Activated CD8-positive, alpha-beta memory T cell treated with anti-CD3 and anti-CD28 coated beads, Interleukin-2, amount 10 ng/mL, durations not matched to agents 7 days and 5 days (primary cell): ENCODE measurements around the gene IRF5. TPM values are rescaled to one million over a fixed set of nuclear protein-coding genes. Genes with fewer than 3 reads are reported as not detected.

Experiments used
- ATAC-seq: fragments of 150-1000 bp; cut with Tn5 transposase; one replicate; pipeline ENCODE4 v1.10.0; 2021; ENCODE audit warnings: moderate library complexity
- CTCF ChIA-PET: fragments of 350-600 bp; sonication (Branson Sonifier 250); formaldehyde crosslinking; loops from one replicate; lab custom pipeline; 2021; ENCODE audit warnings: antibody characterized with exemption; lab: Charles Lee
- DNase-seq: peaks from one replicate; pipeline ENCODE4 v3.0.0-alpha.2; 2020
- H3K27ac Mint-ChIP-seq: one replicate; pipeline ENCODE4 v1.8.0; 2021; ENCODE audit warnings: mild to moderate bottlenecking, mixed read lengths
- H3K27me3 Mint-ChIP-seq: one replicate; pipeline ENCODE4 v1.8.0; 2021; ENCODE audit warnings: mixed read lengths
- H3K36me3 Mint-ChIP-seq: one replicate; pipeline ENCODE4 v1.8.0; 2021; ENCODE audit warnings: mild to moderate bottlenecking, mixed read lengths
- H3K4me1 Mint-ChIP-seq: one replicate; pipeline ENCODE4 v1.8.0; 2021; ENCODE audit warnings: mixed read lengths
- H3K4me3 Mint-ChIP-seq: one replicate; pipeline ENCODE4 v1.8.0; 2021; ENCODE audit warnings: mild to moderate bottlenecking, moderate library complexity, mixed read lengths
- H3K9me3 Mint-ChIP-seq: one replicate; pipeline ENCODE4 v1.8.0; 2022; ENCODE audit warnings: low read depth, mixed read lengths
- total RNA-seq, 2 experiments: library from RNA; stranded (reverse); gene quantifications; one replicate each; pipeline ENCODE4 v1.2.3, GENCODE V29; 2021

Gene IRF5, protein sequence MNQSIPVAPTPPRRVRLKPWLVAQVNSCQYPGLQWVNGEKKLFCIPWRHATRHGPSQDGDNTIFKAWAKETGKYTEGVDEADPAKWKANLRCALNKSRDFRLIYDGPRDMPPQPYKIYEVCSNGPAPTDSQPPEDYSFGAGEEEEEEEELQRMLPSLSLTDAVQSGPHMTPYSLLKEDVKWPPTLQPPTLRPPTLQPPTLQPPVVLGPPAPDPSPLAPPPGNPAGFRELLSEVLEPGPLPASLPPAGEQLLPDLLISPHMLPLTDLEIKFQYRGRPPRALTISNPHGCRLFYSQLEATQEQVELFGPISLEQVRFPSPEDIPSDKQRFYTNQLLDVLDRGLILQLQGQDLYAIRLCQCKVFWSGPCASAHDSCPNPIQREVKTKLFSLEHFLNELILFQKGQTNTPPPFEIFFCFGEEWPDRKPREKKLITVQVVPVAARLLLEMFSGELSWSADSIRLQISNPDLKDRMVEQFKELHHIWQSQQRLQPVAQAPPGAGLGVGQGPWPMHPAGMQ
- total RNA-seq = 10 to 100 TPM; 16.5 to 17.7 TPM

DNA sequence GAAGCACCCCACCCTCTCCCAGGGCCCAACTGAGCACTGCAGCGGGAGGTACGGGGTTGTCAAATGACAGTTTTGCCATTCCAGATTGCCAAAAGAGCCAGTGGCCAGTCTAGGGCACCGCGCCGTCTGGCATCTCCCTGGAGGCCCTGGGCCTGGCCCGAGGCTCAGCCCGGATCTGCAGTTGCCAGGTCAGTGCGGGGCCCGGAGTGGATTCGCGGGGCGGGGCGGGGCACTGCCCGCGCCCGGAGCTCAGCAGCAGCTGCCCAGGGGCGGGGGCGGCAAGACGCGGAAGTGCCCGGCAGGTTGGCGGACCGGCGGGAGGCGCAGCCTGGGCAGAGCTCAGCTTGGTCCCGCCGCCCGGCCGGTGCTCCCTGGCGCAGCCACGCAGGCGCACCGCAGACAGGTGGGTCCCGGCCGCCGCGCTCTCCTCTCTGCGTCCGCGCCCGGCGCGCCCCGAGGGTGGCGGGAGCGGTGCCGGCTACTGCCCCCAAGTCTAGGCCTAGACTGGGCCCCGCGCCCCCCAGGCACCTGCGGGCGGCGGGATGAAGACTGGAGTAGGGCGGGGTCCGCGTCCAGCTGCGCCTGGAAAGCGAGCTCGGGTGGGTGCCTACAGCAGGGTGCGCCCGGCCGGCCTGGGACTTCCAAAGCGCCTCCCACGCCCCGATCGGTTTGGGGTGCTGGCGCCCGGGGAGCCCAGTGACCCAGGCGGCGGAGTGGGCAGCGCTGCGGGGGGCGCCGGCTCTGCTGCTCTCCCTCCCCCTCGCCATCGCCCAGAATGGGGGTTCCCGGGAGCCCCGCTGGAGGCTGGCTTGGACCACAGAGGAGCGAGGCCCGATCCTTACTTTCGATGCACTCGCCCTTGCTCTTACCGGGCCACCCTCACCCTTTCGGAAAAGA lies at the start of gene IRF5:
TSS of gene IRF5 (plus strand) at position 281 of the 897 bp plus-strand sequence. CDS start 4,155 bp downstream, outside the sequence.
- DNase-seq = no peak
- no peaks in the 10 kb centered on the region for H3K9me3 Mint-ChIP-seq
- ATAC-seq = peak; percentile 45
- H3K36me3 Mint-ChIP-seq = peaks cover 1% of the 10 kb centered on the region
- peaks cover 44% of the 10 kb centered on the region for H3K4me1 Mint-ChIP-seq
- CTCF ChIA-PET = interaction anchor here (0.9 to 1.4 kb wide), 3 partner anchors 10 to 154 kb away, joined by 3 to 6 read pairs (median 4); no protein-coding TSS in a partner anchor
- peak within 1 kb of the TSS; percentile 84 for H3K4me3 Mint-ChIP-seq
- H3K27me3 Mint-ChIP-seq = peaks cover 15% of the 10 kb centered on the region
- peak within 1 kb of the TSS; percentile 67 for H3K27ac Mint-ChIP-seq

DNA sequence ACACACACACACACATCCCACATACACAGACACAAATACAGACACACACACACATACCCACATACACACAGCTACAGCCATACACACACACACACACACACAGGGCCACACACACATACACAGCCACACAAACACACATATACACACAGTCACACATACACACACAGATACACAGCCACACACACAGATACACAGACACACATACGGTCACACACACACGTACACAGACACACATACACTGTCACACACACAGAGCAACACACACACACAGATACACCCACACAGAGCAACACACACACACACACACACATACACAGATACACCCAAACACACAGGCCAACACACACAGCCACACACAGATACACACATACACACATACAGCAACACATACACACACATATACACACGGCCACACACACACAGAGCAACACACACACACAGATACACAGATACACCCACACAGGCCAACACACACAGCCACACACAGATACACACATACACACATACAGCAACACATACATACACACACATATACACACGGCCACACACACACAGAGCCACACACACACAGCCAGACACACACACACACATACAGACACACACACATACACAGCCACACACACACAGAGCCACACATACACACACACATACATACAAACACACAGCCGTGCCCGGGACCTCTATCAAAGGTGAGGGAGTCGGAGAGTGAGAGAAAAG lies 49.5 kb upstream of the IRF5 start:
- CTCF ChIA-PET = interaction anchor here (5.0 kb wide), 1 partner anchor 202 kb away, joined by 34 read pairs; no protein-coding TSS in a partner anchor
- no peak overlapping the region for H3K27ac Mint-ChIP-seq
- DNase-seq (no peak), ATAC-seq (no peak)
- H3K4me3 Mint-ChIP-seq = no peak overlapping the region
- peaks cover 19% of the 10 kb centered on the region for H3K27me3 Mint-ChIP-seq
- no peaks in the 10 kb centered on the region for H3K36me3 Mint-ChIP-seq
- no peaks in the 10 kb centered on the region for H3K9me3 Mint-ChIP-seq
- H3K4me1 Mint-ChIP-seq = peaks cover 18% of the 10 kb centered on the region

DNA sequence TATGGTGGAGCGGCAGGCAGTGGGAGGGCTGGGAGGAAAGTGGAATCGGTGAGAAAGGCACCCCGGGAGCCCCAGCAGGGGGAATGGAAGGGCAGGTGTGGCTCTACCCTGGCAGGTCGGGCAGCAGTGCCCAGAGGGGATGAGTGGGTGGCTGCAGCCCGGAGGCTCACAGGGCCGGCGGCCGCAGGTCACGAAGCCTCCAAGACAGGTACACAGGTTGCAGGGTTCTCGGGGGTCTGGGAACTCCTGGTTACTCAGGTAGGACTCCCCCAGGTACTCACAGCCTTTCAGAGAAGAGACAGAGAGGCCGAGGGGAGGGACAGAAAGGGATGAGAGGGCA lies 49.0 kb upstream of the IRF5 start:
- no peak overlapping the region for H3K4me3 Mint-ChIP-seq
- ATAC-seq (no peak), DNase-seq (no peak)
- H3K27me3 Mint-ChIP-seq = peaks cover 19% of the 10 kb centered on the region
- H3K27ac Mint-ChIP-seq = no peak overlapping the region
- H3K36me3 Mint-ChIP-seq = no peaks in the 10 kb centered on the region
- H3K9me3 Mint-ChIP-seq = no peaks in the 10 kb centered on the region
- CTCF ChIA-PET = interaction anchor here (1.1 kb wide), 1 partner anchor 26 kb away, joined by 3 read pairs; the partner anchor contains the start of gene ATP6V1F
- peaks cover 13% of the 10 kb centered on the region for H3K4me1 Mint-ChIP-seq

DNA sequence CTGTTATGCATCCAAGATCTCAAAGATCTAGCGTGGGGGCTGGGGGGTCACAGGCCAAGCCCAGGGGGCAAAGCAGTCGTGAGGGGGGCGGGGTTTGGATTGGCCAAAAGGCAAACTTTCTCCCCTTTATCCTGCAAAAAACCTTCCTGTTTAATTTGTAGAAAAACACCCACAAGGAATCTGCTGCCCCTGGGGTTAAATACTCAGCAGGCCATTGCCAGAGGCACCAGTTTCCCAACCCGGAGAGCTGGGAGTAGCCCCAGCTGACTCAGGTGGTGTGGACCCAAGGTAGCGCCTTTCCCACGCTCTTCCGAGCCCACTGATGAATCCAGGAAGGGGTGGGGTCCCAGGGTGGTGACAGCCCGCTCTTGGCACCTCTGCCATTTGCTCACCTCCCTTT lies 48.6 kb upstream of the IRF5 start:
- Mint-ChIP-seq H3K27ac (no peak overlapping the region), H3K27me3 (peaks cover 19% of the 10 kb centered on the region), H3K4me3 (no peak overlapping the region), H3K4me1 (peaks cover 9% of the 10 kb centered on the region), H3K9me3 (no peaks in the 10 kb centered on the region), H3K36me3 (no peaks in the 10 kb centered on the region)
- DNase-seq (no peak), ATAC-seq (no peak)
- CTCF ChIA-PET = interaction anchor here (1.1 kb wide), 1 partner anchor 27 kb away, joined by 3 read pairs; the partner anchor contains the start of gene ATP6V1F

DNA sequence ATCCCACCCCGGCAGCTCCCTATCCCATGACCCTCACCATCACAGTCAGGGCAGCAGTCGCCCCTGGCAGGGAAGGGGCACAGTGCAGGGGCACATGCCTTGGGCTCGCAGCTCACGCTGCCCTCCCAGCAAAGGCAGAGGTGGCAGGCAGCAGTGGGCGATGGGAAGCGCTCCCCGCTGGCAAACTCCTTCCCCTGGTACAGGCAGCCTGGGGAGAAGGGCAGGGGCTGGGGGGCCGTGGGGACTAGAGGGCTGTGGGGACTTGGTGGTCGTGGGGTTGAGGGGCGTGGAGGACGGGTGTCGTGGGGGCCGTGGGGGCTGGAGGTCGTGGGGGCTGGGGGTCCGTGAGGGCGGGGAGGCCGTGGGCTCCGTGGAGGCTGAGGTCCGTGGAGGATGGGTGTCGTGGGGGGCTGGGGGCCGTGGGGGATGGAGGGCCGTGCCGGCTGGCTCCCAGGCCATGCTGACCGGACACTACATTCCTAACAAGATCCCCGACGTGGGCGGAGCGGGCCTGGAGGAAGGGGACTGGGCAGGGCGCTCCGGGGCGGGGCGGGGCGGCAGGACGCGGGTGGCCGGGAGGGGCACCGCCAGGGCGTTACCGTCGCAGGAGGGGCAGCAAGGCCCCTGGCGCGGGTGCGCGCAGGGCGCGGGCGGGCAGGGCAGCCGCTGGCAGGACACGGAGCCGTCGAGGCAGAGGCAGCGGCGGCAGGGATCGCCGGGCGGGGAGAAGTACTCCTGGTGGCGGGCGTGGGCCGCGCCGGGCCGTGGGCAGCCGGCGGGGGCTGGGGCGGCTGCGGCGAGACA lies 47.2 kb upstream of the IRF5 start:
- DNase-seq (no peak), ATAC-seq (peak; percentile 17)
- no peaks in the 10 kb centered on the region for H3K4me1 Mint-ChIP-seq
- no peak overlapping the region for H3K27ac Mint-ChIP-seq
- no peaks in the 10 kb centered on the region for H3K9me3 Mint-ChIP-seq
- CTCF ChIA-PET = no interaction called here
- H3K4me3 Mint-ChIP-seq = no peak overlapping the region
- peaks cover 16% of the 10 kb centered on the region for H3K27me3 Mint-ChIP-seq
- H3K36me3 Mint-ChIP-seq = no peaks in the 10 kb centered on the region

DNA sequence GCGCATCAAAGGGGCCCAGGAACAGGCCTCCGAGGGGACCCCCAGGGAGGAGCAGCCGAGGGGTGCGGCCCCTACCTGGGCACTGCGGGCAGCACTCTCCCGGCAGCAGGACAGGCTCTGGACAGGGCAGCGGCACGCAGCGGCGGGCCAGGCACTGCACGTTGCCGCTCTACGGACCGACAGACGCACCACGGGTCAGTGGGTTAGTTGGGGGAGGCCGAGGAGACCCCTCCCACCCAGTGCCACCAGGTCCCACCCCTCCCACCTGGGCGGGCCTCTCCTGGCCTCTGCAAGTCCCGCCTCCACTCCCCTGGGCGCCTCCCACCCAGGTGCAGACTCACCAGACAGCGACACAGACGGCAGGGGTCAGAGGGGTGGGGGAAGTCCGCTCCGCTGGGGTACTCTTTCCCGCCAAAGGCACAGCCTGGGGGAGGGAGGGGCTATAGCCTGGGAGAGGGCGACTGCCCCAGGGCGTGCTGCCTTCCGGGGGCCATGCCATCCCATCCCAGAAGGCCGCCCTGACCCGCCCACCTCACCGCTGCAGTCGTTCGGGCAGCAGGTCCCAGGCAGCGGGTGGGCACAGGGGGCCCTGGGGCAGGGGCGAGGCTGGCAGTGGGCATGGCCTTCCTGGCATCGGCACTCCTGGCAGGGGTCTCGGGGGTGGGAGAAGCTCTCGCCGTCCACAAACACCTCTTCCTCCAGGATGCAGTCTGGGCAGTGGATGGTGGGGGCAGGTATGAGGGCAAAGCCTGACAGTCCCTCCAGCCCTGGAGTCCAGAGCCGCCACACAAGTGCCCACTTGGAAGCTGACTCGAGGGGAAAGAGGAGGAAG lies 46.4 kb upstream of the IRF5 start:
- Mint-ChIP-seq H3K9me3 (no peaks in the 10 kb centered on the region), H3K27me3 (peaks cover 16% of the 10 kb centered on the region), H3K36me3 (no peaks in the 10 kb centered on the region), H3K4me1 (no peaks in the 10 kb centered on the region), H3K27ac (no peak overlapping the region), H3K4me3 (no peak overlapping the region)
- ATAC-seq (peak; percentile 11), DNase-seq (no peak)
- CTCF ChIA-PET = no interaction called here

DNA sequence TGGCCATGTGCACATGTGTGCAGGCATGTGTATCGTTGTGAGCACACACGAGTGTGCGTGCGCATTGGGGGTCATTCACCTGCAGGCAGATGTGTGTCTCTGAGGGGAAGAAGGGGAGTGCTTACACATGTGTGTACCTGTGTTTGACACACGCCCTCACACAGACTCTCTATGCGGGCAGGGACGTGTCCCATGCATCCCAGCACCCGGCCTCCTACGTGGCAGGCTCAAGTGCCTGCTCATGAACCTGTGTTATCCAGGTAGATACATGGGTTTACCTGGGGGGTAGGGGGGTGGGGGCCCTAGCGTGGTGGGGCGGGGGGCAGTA lies 45.8 kb upstream of the IRF5 start:
- no peaks in the 10 kb centered on the region for H3K9me3 Mint-ChIP-seq
- no peak overlapping the region for H3K27ac Mint-ChIP-seq
- peaks cover 16% of the 10 kb centered on the region for H3K27me3 Mint-ChIP-seq
- CTCF ChIA-PET = no interaction called here
- H3K4me3 Mint-ChIP-seq = no peak overlapping the region
- ATAC-seq (no peak), DNase-seq (no peak)
- H3K36me3 Mint-ChIP-seq = no peaks in the 10 kb centered on the region
- H3K4me1 Mint-ChIP-seq = no peaks in the 10 kb centered on the region

DNA sequence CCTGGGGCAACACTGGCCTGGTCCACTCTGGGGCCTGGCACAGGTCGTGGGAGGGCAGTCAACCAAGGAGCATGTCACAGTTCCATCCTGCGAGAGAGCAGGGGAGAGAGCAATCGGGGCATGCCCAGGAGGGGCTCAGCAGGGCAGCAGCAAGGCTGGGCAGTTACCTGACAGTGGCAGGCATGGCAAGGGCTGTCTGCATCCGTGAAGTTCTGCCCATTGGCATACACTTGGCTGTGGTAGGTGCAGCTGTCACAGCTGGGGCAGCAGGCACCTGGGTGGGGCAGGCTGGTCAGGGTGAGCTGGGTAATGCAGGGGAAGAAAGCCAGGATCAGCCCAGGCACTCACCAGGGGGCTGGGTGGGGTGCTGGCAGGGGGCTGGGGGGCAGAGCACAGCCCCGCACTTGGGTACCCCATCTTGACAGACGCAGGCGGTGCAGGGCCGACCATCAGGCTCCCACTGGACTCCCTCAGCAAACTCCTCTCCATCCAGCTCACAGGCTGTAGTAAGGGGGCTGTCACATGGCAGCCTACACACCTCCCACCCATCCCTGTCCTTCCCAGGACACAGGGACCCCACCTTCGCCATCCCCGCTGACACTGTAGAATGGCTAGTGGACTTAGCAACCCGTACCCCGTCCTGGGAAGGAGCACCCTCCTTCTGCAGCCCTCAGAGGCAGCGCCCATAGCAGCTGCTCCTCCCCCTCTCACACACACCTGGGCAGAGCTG lies 45.0 kb upstream of the IRF5 start:
- H3K9me3 Mint-ChIP-seq = no peaks in the 10 kb centered on the region
- CTCF ChIA-PET = interaction anchor here (1.2 kb wide), 1 partner anchor 22 kb away, joined by 3 read pairs; no protein-coding TSS in a partner anchor
- peaks cover 1% of the 10 kb centered on the region for H3K4me1 Mint-ChIP-seq
- H3K4me3 Mint-ChIP-seq = no peak overlapping the region
- no peak overlapping the region for H3K27ac Mint-ChIP-seq
- H3K36me3 Mint-ChIP-seq = no peaks in the 10 kb centered on the region
- DNase-seq = no peak
- peaks cover 19% of the 10 kb centered on the region for H3K27me3 Mint-ChIP-seq
- ATAC-seq = no peak

DNA sequence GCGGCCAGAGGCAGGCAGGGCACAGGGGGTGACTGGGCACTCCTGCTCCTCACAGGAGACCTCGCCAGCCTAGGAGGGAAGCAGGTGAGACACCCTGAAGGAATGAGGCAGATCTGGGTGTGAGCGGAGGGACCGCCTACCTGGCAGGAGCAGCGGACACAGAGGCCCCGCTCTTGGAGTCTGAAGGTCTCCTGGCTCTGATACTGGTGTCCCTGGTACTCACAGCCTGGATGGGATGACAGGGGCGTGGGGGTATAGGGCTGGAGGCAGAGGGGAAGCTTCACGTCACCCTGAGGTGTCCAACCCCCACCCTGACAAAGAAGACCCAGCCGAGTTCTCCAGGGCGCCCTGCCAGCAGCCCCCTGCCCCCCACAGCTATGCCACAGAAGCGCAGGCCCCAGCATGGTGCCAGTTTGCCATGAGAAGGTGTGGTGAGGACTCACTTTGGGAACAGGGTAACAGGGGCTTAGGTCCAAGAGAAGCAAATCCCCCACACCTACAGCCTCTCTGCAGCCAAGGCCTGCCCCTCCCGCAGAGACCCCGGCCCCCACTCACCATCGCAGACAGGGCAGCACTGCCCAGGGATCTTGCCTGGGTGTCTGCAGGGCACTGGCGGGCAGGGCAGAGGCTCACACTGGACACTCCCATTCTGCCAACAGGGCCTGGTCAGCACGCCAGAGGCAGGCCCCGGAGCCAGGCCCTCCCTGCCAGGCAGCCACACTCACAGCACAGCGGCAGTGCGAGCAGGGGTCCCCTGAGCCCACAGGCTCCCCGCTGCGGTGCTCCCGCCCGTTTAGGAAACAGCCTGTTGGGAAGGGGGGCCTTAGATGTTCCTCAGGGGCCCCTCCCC lies 44.3 kb upstream of the IRF5 start:
- CTCF ChIA-PET = interaction anchor here (1.2 kb wide), 1 partner anchor 23 kb away, joined by 3 read pairs; no protein-coding TSS in a partner anchor
- H3K4me3 Mint-ChIP-seq = no peak overlapping the region
- no peak for ATAC-seq

DNA sequence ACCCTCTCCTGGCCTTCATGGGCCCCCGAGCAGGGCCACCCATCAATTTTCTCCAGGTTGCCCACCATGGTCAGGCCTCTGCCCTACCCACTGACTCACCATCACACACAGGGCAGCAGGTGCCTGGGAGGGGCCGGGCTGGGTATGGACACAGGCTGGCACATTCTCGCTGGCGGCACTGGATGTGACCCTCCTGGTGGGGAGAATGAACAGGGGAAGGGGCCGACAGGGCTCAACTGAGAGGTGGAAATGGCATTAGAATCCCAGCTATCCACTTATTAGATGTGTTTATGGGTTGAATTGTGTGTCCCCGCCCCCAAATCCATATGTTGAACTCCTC lies 43.7 kb upstream of the IRF5 start:
- ATAC-seq = no peak
- Mint-ChIP-seq H3K27me3 (peaks cover 24% of the 10 kb centered on the region), H3K4me1 (peaks cover 3% of the 10 kb centered on the region), H3K9me3 (peaks cover 2% of the 10 kb centered on the region), H3K36me3 (peaks cover 2% of the 10 kb centered on the region), H3K27ac (no peak overlapping the region), H3K4me3 (no peak overlapping the region)
- CTCF ChIA-PET = no interaction called here
- no peak for DNase-seq

More for the DNA sequence above, 44.3 kb upstream of the IRF5 start:
- no peak for DNase-seq
- peaks cover 1% of the 10 kb centered on the region for H3K9me3 Mint-ChIP-seq
- no peak overlapping the region for H3K27ac Mint-ChIP-seq
- peaks cover under 1% of the 10 kb centered on the region for H3K36me3 Mint-ChIP-seq
- H3K4me1 Mint-ChIP-seq = peaks cover 3% of the 10 kb centered on the region
- H3K27me3 Mint-ChIP-seq = peaks cover 22% of the 10 kb centered on the region

DNA sequence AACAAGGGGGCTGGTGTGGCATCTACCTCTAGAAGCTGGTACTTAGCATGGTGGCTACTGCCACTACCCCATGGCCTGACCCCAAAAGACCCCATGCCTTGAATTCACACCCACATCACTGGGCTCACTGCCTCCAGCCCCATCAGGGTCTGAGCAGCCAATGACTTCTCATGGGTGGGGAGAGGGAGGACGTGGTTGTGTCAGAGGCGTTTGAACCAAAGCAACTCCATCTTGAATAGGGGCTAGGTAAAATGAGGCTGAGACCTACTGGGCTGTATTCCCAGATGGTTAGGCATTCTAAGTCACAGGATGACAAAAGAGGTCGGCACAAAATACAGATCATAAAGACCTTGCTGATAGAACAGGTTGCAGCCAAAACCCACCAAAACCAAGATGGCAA lies 42.4 kb upstream of the IRF5 start:
- CTCF ChIA-PET = no interaction called here
- Mint-ChIP-seq H3K36me3 (peaks cover 2% of the 10 kb centered on the region), H3K27me3 (peaks cover 14% of the 10 kb centered on the region), H3K4me1 (peaks cover 3% of the 10 kb centered on the region), H3K4me3 (no peak overlapping the region), H3K27ac (no peak overlapping the region), H3K9me3 (peaks cover 3% of the 10 kb centered on the region)
- ATAC-seq = no peak
- no peak for DNase-seq
